NCI-H510A (cell line): ENCODE data around the gene NAPA.

Source experiments
- DNase-seq: peaks from one replicate; lab custom pipeline; 2025; lab: John Stamatoyannopoulos, UW

The NAPA gene

DNA sequence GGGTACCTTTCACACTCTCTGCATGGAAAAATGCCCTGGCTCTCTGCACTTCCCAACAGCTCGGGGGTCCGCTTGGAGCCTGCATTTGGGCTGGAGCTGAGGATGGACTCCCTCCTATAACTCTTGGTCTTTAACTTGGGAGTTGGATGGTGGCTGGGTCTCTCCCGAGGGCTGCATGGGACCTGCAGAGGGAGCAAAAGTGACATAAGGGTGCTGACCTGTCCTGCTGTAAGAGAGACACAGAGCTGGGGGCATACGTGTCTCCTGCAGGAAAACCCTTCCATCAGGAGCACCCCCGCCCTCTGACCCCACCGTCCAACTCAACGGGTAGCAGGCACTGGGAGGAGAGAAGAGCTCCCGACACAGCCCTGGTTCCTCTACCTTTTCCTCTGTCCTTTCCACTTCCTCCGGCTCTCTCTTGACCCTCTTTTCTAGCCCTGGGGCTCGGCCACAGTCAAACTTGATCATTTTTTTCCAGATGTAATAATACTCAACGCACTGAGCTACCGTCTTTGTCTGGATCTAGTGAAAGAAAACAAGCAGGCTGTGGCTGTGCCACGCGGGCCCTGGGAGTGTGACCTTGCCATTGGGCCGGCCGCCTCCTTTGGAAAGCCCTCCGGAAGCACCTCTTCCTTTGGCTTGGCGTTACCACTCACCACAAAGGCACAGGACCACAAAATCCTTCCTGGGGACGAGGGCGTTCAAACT, 6.8 kb upstream of the NAPA start:
- no peak for DNase-seq

DNA sequence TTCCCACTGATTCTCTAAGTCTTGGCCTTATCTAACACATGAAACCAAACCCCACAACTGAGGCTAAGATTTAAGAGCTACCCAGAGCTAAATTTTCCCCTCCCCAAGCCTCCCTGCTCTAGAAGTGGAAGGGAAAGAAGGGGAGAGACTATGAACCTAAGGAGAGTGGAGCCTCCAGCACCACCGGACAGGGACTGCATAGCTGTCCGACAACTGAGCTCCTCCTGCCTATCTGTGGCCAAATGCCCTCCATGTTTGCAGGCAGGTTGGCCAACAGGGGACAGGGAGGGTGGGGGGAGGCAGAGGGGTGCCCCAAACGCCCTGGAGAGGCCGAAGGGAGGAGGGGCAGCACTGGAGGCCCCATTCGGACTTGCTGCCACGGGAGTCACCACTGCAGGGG, 6.0 kb upstream of the NAPA start:
- DNase-seq, result no peak

DNA sequence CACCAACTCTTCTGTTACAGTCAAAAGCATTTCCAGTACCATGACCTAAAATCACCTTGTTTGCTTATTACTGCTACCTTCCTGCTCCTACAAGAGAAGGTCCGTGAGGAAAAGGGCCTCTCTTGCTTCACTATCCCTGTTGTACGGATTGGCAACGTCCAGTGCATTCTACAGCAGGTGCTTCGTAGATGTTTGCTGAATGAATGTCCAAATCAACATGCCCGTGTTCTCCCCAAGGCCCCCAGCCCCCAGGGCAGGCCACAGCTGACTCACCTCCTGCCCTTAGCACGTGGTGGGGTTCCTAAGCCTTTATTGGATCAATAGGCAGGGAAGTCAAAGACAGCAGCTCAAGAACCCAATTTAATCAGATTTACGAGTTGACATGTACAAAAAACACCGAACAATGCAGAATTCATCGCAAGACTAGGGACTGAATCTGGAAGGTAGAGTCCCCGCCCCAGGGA, 5.5 kb upstream of the NAPA start:
- no peak for DNase-seq

GRCh38 chr19:47518854-47519253, 4.0 kb upstream of the NAPA start:
- no peak for DNase-seq

GRCh38 chr19:47518139-47518538, 3.3 kb upstream of the NAPA start:
- no peak for DNase-seq

GRCh38 chr19:47514151-47514868, 553 bp downstream of the NAPA start:
- no peak for DNase-seq

- no peak for DNase-seq
Measured at GRCh38 chr19:47512948-47513319, 1.9 kb downstream of the NAPA start.

GRCh38 chr19:47512183-47512947, 2.5 kb downstream of the NAPA start:
- no peak for DNase-seq

GRCh38 chr19:47511681-47512080, 3.2 kb downstream of the NAPA start:
- DNase-seq, result no peak

DNA sequence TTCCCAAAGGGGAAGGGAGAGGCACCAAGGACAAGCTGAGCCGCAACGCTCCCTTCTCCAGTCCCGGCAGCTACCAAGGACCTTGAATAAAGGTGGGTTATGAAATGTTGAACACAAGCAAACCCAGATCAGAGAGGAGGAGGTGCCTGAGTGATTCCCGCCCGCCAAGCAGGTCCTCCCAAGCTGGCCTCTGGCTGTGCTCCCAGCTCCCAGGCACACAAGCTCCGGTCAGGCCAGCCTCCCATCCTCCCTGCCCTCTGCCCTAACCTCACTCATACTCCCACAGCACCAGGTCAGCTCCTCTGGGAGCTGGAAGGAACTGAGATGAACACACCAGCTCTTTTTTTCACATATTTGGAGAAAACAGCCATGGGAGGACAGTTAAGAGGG, 3.7 kb downstream of the NAPA start:
- DNase-seq, result no peak

DNA sequence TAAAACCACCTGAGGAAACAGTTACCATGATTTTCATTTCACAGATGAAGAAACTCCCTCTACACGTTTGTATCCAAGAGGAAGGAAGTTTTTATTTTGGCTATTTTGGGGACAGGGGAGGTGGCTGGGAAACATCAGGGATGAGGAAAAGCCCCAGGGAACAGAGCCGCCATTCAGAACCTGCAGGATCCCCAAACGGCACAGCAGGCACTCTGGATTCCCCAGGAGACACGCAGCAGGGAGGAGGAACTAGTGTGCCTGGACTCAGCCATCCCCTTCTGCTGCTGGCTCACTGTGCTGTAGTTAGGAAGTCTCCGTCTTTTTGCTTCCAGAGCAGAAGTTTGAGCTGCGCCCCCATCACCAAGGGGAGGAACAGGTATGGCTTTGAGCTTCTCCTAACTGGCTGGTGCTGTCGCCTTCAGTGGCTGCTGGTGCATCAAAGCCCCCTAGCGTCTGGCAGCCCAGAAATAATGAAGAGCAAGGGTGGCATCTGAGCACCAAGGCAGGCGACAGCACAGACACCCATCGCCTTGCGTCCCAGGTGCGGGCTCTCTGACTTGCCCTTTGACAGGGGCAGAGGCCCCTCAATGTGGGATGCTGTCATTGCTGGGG, 4.2 kb downstream of the NAPA start:
- no peak for DNase-seq

- no peak for DNase-seq
Measured at GRCh38 chr19:47509973-47510372, 4.9 kb downstream of the NAPA start.

GRCh38 chr19:47509170-47509847, 5.6 kb downstream of the NAPA start:
- DNase-seq, result no peak

- DNase-seq, result no peak
Measured at GRCh38 chr19:47508721-47509120, 6.1 kb downstream of the NAPA start.

GRCh38 chr19:47507924-47508553, 6.8 kb downstream of the NAPA start:
- DNase-seq, result no peak

DNA sequence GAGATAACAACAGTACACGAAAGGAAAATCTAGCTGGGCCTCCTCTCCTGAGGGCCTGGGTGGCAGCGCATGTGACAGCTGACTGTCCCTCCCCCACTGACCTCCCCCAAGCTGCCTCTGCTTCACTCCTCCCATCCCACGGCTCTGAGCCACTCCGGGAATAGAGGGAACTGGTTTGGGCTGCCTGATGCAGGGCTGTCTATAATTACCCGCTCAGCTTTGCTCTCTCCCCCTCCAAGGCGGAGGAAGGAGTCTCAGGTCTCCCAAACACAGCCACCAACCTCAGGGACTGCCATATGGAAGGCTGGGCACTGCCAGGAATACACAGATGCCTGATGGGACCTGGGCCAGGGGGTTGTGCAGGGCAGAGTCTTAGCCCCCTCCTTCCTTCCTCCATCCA, 7.9 kb downstream of the NAPA start:
- no peak for DNase-seq

DNA sequence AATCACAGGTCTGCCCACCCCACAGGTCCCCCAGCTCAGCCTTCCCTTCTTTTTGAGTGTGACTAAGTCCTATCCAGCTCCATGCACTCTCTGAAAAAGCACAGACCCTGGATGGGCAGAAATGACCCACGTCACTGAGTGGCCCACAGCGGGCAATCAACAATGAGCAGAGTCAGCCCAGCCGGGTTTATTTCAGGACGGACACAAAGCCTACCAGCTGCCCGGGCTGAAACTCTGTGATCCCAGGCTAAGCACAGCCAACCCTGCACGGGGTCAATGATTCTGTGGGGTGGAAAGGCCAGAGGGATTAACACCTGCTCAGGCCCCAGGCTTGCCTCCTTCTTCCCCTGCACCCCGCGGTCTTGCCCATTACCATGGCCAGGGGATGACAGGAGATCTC, 8.4 kb downstream of the NAPA start:
- no peak for DNase-seq

DNA sequence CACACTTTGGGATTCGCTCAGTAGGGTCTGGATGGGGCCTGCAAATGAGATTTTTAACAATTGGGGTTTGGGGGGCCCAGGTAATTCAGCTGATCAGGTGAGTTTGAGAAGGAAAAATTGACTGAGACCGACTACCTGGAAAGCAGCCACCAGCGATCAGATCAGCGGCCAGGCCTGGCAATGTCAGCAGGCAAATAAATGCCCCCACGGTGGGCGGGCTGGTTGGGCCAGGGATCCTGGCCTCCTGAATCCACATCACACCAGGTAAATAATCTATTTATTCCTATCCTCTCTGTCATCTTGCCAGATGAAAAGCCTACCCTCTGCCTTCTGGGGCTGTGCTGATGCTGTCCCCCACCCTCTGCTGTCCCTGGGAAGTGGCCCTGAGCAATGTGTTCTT, 9.4 kb downstream of the NAPA start:
- DNase-seq, result no peak

DNA sequence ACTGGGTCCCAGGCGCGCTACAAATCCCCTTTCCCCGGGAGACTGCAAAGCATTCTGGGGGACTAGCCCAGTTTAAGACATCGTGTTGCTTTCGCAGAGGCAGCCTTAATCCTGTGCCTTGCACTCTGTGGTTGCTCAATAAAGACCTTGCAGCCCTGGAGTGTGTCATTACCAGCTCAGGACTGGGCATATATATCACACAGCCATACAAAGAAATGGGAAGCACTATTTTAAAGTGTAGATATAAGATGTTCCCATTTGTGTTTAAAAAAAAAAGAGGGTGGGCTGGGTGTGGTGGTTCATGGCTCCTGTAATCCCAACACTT, 11.1 kb downstream of the NAPA start:
- DNase-seq, result no peak

GRCh38 chr19:47503130-47503825, 11.6 kb downstream of the NAPA start:
- no peak for DNase-seq
